Skin of body (tissue), 2 donors: Measurements from ENCODE around the gene KRTAP10-6. TPM values are rescaled to one million over a fixed set of nuclear protein-coding genes. Genes with fewer than 3 reads are reported as not detected.
"Not testable (repeated sequence)": the region's sequence is repeated elsewhere in the genome, so short reads cannot be mapped to it uniquely, and the experiment has no call there.

Experiments used
- DNase-seq: peaks from one replicate; lab custom pipeline; 2025; lab: John Stamatoyannopoulos, UW
- total RNA-seq: library from RNA; depleted of rRNA; stranded (reverse); fragments of >200 nt; gene quantifications from one replicate; pipeline ENCODE4 v1.2.3, GENCODE V29; 2014

Gene KRTAP10-6
- total RNA-seq, 1 donor from 2014 or later: not detected

DNA sequence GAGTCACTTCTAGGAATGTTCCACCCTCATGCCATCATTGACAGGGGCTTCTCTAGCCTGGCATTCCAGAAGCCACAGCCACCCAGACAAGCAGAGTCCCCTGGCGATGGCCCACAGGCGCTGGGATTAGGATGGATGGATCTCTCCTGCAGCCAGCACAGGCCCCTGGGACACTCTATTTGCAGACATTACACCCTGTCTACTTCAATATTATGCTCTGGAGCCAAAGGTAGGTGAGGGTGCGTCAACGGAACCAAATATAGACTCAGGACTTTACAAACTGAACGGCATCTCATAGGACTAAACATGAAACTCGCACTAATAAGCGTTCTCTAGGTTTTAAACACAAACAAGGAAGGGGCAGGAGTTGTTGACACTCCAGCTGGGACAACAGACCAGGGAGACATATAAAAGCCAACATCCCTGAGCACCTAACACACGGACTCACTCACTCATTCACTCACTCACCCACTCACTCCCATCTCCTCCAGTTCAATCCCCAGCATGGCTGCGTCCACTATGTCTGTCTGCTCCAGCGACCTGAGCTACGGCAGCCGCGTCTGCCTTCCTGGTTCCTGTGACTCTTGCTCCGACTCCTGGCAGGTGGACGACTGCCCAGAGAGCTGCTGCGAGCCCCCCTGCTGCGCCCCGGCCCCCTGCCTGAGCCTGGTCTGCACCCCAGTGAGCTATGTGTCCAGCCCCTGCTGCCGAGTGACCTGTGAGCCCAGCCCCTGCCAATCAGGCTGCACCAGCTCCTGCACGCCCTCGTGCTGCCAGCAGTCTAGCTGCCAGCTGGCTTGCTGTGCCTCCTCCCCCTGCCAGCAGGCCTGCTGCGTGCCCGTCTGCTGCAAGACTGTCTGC lies 8.0 kb upstream of the KRTAP10-6 start, which contains the start of gene KRTAP10-7:
TSS of gene KRTAP10-7 (plus strand) at position 480 of the 861 bp plus-strand sequence. CDS start at position 505, 25 bp downstream.
- not testable (repeated sequence) for DNase-seq

DNA sequence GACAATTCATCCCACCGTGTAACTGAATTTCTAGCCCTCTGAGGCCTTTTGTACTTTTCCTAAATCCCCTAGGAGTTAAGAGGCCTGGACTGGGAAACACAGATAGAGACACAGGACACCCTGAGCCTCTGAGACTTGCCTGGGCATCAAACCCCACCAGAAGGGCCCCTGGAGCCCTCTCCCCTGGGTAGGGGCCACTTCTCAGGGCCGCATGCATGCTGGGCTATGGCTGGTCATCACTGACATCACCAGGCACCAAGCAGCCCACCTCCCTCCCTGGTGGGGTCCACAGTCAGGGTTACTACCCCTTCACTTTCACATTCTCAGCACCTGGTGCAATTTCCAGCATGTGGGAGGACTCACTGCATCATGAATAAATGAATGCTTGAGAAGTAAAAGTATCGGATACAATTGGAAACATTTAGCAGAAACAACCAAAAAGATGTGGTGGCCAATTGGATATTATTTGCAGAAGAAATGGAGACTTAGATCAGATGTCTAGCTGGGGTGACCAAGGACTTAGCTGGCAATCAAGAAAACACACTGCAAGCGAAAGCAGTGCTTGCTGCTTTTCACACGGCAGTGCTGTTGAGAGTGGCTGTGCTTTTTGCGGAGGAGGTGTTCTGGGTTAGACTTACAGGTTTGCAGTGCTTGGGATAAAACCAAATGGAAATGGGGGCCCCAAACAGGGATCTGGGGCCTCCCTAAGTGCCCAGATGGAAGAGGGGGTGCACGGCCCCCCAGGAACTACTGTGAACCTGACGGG lies 7.1 kb upstream of the KRTAP10-6 start:
- DNase-seq: no peak

- no peak for DNase-seq
These were observed 5.8 kb upstream of the KRTAP10-6 start for GRCh38 chr21:44598061-44598460.

DNA sequence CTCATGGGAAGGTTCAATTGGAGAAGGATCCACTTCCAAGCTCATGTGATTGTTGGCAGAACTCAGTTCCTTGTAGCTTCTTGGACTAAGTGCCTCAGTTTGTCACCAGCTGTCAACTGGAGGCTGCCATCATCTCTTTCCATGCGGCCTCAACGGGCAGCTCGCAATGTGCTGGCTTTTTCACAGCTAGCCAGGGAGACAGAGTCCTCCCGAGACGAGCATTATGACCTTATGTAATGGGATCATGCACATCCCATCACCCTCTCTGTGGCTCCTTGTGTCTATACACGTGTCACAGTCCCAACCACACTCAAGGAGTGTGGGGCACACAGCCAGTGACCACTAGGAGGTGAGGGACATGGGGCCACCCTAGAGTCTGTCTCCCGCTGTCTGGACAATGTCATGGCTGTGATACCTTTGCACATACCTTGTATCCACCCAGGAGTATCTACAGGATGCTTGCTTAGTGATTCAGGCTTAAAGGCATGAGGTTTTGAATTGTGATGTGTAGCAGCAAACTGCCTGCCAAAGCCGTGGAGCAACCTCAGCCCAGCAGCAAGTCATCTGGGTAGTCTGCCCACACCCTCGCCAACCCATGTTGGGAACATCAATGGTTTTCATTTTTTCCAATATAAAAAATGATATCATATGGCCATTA lies 3.9 kb upstream of the KRTAP10-6 start:
- DNase-seq: no peak

GRCh38 chr21:44595524-44595923 lies 3.2 kb upstream of the KRTAP10-6 start:
- DNase-seq: no peak

DNA sequence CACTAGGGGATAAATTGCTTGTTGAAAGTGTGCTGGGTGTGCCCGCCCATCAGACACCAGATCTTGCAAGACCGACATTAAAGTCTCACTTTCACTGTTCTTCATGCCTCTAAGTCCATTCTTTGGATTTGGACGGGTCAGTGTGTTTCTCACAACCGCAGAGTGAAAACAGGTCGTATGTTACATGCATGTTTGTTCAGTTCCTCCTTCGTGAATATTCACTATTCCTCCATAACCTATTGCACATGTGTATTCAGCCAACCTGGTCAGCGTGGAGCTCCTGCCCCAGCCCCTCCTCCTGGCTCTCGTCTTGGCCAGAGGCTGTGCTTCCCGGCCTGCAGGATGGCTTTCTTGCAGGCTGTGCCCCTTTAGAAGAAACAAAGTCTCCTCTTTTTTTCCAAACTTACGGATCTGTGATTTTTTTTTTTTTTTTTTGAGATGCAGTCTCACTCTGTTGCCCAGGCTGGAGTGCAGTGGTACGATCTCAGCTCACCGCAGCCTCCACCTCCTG lies 2.2 kb upstream of the KRTAP10-6 start:
- DNase-seq: no peak

- no peak for DNase-seq
These were observed 1.5 kb upstream of the KRTAP10-6 start for GRCh38 chr21:44593598-44594405.

DNA sequence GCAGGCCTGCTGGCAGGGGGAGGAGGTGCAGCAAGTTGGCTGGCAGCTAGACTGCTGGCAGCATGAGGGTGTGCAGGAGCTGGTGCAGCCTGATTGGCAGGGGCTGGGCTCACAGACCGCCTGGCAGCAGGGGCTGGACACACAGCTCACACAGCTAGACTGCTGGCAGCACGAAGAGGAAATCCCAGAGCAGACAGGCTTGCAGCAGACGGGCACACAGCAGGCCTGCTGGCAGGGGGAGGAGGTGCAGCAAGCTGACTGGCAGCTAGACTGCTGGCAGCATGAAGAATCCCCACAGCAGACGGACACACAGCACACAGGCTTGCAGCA lies 539 bp downstream of the KRTAP10-6 start:
- DNase-seq: not testable (repeated sequence)

DNA sequence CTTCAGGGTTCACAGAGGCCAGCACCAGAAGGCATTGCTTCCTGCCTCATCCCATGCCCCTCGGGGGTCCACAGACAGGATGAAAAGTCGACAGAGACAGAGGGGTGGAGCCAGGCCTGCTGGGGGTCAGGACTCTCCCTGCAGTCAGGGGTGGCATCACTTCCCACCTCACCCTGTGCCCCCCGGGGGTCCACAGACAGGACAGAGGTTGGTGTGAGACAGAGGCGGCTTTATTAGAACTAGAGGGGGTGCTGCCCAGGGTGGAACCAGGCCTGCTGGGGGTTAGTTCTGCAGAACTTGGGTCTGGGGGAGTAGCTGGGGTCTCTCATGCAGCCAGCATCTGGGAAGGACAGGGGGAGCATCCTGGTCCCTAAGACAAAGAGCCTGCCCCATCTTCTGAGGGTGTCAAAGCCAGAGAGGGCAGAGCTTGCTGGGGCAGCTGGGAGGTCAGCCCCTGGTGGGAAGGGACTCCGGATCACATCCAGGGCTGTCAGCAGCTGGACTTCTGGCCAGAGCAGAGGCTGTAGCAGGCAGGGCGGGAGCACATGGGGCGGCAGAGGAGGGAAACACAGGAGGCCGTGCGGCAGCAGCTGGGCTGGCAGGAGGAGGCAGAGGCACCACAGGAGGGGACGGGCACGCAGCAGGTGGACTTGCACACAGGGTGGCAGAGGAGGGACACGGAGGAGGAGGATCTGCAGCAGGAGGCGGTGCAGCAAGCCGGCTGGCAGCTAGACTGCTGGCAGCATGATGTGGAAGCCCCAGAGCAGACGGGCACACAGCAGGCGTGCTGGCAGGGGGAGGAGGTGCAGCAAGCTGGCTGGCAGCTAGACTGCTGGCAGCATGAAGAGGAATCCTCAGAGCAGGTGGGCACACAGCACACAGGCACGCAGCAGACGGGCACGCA lies 1.2 kb downstream of the KRTAP10-6 start:
- not testable (repeated sequence) for DNase-seq

DNA sequence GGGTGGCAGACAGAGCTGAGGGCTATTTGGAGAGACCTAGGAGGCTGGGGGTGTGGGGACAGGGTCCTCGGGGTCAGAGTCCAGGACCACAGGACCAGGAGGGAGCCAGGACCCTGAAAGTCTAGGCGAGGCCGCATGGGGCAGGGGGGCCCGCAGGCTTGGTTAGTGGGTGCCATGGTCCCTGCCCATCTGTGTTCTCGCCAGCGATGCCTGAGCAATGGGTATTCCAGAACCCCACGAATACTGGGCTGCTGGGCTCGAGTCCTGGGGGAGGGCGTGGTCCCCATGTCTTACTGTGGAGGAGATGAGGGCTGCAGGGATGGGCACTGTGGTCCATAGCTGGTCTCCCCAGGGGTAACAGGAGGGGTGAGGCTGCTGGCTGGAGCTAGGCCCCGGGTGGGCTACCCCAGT lies 2.0 kb downstream of the KRTAP10-6 start:
- no peak for DNase-seq

DNA sequence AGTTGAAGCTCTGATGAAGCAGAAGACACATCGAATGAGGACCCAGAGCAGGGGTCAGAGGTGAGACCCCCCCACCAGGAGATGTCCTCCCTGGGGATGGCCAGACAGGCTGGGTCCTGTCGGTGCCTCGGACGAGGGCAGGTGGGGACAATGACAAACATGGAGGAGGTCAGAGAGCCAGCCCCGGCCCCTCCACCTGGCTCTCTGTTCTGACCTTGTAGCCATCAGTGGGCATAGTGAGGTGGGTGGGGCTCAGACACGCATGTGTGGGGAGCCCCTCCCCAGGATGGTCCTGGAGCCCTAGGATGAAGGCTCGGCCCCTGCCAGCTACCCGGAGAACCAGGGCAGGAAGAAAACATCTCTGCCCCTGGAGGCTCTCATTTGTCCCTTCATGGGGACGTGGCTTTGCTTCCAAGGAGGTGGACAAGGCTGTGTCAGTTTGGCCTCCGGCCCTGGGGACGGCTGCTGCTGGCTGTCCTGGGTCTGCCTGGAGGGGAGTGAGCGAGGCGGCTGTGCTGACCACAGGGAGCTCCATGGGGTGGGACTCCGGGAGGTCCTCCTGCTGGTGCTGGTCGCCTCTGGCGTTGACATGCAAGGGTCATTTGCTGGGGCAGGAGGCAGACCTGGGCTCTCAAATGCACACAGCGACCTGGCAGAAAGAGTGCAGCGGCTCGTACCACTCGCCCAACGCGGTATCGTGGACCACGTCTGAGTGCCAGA lies 2.6 kb downstream of the KRTAP10-6 start:
- DNase-seq: no peak

GRCh38 chr21:44589094-44589493 lies 3.2 kb downstream of the KRTAP10-6 start:
- DNase-seq: no peak

GRCh38 chr21:44585892-44586291 lies 6.4 kb downstream of the KRTAP10-6 start:
- DNase-seq: no peak

DNA sequence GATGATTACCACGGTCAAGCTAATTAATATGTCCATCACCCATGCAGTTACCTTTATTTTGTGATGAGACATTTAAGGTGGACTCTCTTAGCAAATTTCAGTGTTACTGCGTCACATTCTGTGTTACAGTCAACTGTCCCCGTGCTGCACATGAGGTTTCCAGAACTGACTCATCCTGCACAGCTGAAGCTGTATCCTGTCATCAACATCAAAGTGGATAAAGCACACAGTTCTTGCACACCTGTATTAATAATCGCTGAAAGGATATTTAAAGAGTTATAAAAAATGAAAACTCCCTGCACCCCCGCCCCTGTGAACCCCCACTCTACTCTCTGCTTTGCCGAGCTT lies 8.5 kb downstream of the KRTAP10-6 start:
- DNase-seq: no peak

DNA sequence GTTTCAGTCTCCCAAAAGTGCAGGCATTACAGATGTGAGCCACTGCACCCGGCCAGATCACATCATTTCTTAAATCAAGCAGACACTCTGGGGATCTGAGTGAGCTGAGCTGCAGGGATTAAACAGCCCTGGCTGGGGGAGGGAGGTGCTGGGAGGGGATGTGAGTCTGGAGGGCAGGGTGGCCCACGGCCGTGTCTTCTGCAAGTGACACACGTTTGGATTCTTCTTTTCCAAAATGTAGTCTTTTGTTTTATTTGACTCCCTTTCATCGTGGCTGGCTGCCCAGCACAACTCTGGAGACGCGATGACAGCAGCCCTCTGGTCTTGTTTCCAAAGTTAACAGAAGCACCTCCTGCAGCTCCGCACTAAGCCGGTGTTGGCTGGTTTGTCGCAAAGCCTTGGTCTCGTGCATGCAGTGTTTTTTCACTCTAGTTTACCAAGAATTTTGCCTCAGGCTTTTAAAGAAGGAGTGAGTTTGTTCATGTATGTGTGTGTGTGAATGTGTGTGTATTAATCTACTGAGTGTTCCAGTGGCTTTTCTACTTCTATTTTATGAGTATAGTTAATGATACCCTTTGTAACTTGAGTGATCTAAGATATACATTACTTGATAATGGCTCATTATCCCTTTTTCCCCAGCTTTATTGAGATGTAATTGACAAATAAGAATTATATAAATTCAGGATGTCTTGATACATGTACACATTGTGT lies 9.1 kb downstream of the KRTAP10-6 start:
- no peak for DNase-seq

DNA sequence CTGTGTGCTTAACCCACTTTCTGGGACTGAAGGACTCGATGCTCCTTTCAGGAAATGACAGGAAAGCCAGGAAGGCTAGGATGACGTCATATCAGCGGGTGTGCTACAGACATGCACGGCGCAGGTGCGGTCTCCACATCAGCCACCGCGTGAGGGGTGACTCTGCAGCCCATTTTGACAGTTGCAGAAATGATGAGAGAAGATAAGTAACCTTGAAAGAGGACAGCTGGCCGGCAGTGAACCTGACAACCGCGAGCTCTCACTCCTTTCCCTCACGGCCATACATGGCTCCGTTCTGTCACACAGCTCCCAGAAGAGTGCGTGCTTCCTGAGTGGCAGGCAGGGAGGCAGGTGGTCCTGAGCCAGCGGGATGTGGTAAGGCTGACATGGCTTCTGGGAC lies 10.2 kb downstream of the KRTAP10-6 start:
- no peak for DNase-seq

DNA sequence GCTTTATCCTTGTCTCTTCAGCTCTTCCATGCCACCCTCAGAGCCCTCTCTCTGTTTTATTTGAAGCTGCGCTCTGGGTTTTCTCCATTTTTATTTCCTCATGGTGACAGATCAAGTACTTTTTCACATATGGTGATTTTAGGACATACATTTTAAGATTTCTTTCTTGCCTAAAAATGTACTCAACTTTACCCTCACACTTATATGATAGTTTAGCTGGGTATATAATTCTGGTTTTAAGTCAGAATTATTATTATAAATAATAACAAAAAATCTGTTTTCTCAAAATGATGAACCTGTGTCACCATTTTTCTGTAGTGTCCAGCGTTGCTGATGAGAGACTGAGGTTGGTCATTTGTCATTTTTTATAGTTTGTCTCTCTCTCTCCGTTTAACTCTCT lies 11.1 kb downstream of the KRTAP10-6 start:
- DNase-seq: no peak

GRCh38 chr21:44580231-44580821 lies 12.0 kb downstream of the KRTAP10-6 start, which contains the start of gene KRTAP10-5:
Gene KRTAP10-5 (minus strand): TSS chr21:44580604. CDS start chr21:44580578, 26 bp downstream.
- not testable (repeated sequence) for DNase-seq
